Left colon (tissue), 2 donors: Measurements from ENCODE around the gene DEFB108B. TPM values are rescaled to one million over a fixed set of nuclear protein-coding genes. Genes with fewer than 3 reads are reported as not detected.
"Not testable (repeated sequence)": the region's sequence is repeated elsewhere in the genome, so short reads cannot be mapped to it uniquely, and the experiment has no call there.

Experiments used
- ATAC-seq: fragments of 200-7000 bp; cut with Tn5 transposase; one replicate; pipeline ENCODE4 v1.9.1; 2020; ENCODE audit warnings: mild to moderate bottlenecking, moderate library complexity
- DNase-seq, 2 donors: peaks; one replicate each; pipeline ENCODE4 v3.0.0-alpha.2; 2020
- intact Hi-C, 2 donors: fragments of 100-400 bp; cut with DNase I in 1 of 2; cut with micrococcal nuclease in 1 of 2; formaldehyde crosslinking; loops; one replicate each; pipeline versions ENCODE4 v1.11.2 to v1.14.0; 2022; cut with DNase I, micrococcal nuclease
- total RNA-seq, 2 donors: library from RNA; stranded (reverse); fragmentation: NEBNext Ultra II Directional; extraction: Animal tissue kit (Norgen Biotek cat#: 25700); gene quantifications; one replicate each; pipeline ENCODE4 v1.2.1, GENCODE V29; 2021
- donor health status: DM: no; HTN: no; CAD: no.
- donor health status: DM: yes; HTN: yes; CAD: no.

Gene DEFB108B
- total RNA-seq, 2 donors from 2014 or later: not detected

DNA sequence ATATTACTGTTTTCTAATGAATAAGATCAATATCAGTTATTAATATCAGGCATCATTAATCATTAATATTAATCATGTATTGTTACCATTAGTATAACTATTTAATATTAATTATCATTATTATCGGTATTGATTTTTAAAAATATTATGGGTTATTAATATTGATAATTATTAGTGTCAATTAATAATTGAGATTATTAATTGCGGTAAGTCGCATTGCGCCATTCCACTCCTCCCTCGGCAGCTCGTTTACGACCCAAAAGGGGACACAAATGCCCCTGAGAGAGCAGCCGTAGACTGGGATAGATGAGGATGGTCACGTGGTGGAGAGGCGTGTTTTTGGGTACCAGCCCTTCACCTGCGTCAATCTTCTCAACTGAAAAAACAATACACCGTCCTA is 52.8 kb downstream of the DEFB108B start:
- DNase-seq, intact Hi-C loops, ATAC-seq: not testable (repeated sequence)

Other genes with a start within 250 kb of the DEFB108B start
- not detected for gene DEFB131B, start 45.3 kb downstream of the DEFB108B start, total RNA-seq
- gene XNDC1N, start 95.4 kb downstream of the DEFB108B start, total RNA-seq: 10 to 100 TPM in 1 of 2 donors, 1 to 10 TPM in 1; 7.5 to 12.5 TPM
- gene RNF121, start 95.8 kb downstream of the DEFB108B start, total RNA-seq: 10 to 100 TPM; 29.5 to 39.5 TPM
- 10 to 100 TPM in 1 of 2 donors, 1 to 10 TPM in 1; 8.0 to 10.6 TPM for gene IL18BP, start 165.7 kb downstream of the DEFB108B start, total RNA-seq
- gene NUMA1, start 247.3 kb downstream of the DEFB108B start, total RNA-seq: 100 to 1,000 TPM; 157 to 183 TPM
- gene LRRC51, start 247.7 kb downstream of the DEFB108B start, total RNA-seq: 10 to 100 TPM in 1 of 2 donors, 1 to 10 TPM in 1; 8.0 to 10.1 TPM